ENCODE results near the gene AACS. TPM values are rescaled to one million over a fixed set of nuclear protein-coding genes. Genes with fewer than 3 reads are reported as not detected.
A peak's percentile ranks its signal among the peaks of the same experiment; 100 is the strongest.

The AACS gene
- polyA plus RNA-seq, 2 of the 4 experiments (the other 2 are of a cell fraction), result 18.6 to 20.4 TPM

DNA sequence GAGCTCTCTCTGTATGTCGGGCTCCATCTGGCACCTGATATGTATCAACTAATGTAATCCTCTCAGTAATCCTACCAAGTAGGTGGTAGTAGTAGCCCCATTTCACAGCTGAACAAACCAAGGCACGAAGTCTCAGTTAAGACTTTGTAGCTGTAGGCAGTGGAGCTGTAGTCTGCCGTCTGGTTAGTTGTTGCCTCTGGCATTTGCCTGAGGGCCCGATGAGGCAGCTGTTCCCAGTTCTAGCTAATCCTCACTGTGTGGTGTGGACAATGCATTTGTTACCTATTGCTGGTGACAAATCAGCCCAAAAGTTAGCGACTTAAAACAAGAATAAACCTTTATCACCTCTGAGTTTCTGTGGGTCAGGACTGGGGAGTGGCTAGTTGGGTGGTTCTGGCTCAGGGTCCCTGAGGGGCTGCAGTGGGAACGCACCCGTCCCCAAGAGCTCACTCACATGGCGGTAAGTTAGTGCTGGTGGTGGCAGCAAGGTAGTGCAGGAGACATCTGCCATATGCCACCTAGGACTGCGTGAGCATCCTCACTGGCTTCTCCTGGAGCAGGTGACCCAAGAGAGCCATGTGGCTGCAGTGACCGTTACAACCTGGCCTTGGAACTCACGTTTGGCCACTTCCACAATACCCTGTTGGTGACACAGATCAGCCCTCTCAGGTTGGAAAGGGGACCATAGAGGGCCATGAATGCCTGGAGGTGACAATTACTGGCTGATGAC lies 5.6 kb downstream of the AACS start:
- DNase-seq (ENCODE audit: low read depth in 1 of 2, low spot score in 1 of 2) (no peak), FAIRE-seq (no peak), ATAC-seq (peak in 1 of 2 experiments; percentile 36; a peak in 1 of 6 replicates)
- TF ChIP-seq FOSL2 (IDR thresholded peaks at IDR 0.05) (no peak), FOSL2 (CRISPR knock-in tag; IDR thresholded peaks at IDR 0.05) (no peak), TFCP2L1 (CRISPR knock-in tag; IDR thresholded peaks at IDR 0.05) (no peak), SMC3 (IDR thresholded peaks at IDR 0.05) (no peak), RFX5 (IDR thresholded peaks at IDR 0.05) (no peak), ZC3H11A (IDR thresholded peaks at IDR 0.05) (no peak), TP53 (CRISPR knock-in tag; IDR thresholded peaks at IDR 0.05) (no peak), HOXB13 (CRISPR knock-in tag; IDR thresholded peaks at IDR 0.05; ENCODE audit: low read depth) (no peak), JUN (IDR thresholded peaks at IDR 0.05) (no peak), JUNB (IDR thresholded peaks at IDR 0.05) (no peak), RAD21 (conservative IDR thresholded peaks at IDR 0.05 in 1 of 2, IDR thresholded peaks at IDR 0.05 in 1 of 2) (no peak), ESRRA (IDR thresholded peaks at IDR 0.05; ENCODE audit: borderline replicate concordance, low read length) (no peak), PHF8 (IDR thresholded peaks at IDR 0.05; ENCODE audit: borderline replicate concordance, low read depth) (no peak), KDM5A (IDR thresholded peaks at IDR 0.05) (no peak), FOSB (CRISPR knock-in tag; IDR thresholded peaks at IDR 0.05) (no peak), EHMT2 (IDR thresholded peaks at IDR 0.05; ENCODE audit: low read depth) (no peak), ZFP36 (IDR thresholded peaks at IDR 0.05; ENCODE audit: borderline replicate concordance, partially characterized antibody) (no peak)
- TF ChIP-seq, protein P1, sequence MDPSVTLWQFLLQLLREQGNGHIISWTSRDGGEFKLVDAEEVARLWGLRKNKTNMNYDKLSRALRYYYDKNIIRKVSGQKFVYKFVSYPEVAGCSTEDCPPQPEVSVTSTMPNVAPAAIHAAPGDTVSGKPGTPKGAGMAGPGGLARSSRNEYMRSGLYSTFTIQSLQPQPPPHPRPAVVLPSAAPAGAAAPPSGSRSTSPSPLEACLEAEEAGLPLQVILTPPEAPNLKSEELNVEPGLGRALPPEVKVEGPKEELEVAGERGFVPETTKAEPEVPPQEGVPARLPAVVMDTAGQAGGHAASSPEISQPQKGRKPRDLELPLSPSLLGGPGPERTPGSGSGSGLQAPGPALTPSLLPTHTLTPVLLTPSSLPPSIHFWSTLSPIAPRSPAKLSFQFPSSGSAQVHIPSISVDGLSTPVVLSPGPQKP (IDR thresholded peaks at IDR 0.05; ENCODE audit: low read depth, low read length), result no peak
- TF ChIP-seq, protein P2, sequence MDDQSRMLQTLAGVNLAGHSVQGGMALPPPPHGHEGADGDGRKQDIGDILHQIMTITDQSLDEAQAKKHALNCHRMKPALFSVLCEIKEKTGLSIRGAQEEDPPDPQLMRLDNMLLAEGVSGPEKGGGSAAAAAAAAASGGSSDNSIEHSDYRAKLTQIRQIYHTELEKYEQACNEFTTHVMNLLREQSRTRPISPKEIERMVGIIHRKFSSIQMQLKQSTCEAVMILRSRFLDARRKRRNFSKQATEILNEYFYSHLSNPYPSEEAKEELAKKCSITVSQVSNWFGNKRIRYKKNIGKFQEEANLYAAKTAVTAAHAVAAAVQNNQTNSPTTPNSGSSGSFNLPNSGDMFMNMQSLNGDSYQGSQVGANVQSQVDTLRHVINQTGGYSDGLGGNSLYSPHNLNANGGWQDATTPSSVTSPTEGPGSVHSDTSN (IDR thresholded peaks at IDR 0.05), result no peak
- TF ChIP-seq, protein P3, sequence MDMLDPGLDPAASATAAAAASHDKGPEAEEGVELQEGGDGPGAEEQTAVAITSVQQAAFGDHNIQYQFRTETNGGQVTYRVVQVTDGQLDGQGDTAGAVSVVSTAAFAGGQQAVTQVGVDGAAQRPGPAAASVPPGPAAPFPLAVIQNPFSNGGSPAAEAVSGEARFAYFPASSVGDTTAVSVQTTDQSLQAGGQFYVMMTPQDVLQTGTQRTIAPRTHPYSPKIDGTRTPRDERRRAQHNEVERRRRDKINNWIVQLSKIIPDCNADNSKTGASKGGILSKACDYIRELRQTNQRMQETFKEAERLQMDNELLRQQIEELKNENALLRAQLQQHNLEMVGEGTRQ (IDR thresholded peaks at IDR 0.05), result no peak
- TF ChIP-seq, protein P4, sequence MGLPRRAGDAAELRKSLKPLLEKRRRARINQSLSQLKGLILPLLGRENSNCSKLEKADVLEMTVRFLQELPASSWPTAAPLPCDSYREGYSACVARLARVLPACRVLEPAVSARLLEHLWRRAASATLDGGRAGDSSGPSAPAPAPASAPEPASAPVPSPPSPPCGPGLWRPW (IDR thresholded peaks at IDR 0.05), result no peak
- no peak overlapping the region for H3K4me3 ChIP-seq
- peaks cover 5% of the 10 kb centered on the region; the same call in 2 of the 3 replicates for H3K4me1 ChIP-seq
- H3K9me3 ChIP-seq, result no peaks in the 10 kb centered on the region
- WGBS (ENCODE audit: missing lambda C conversion rate), result 80% methylated on average over 11 of the region's 11 CpGs
- no peak overlapping the region for H3K27ac ChIP-seq
- CTCF ChIA-PET, result interaction anchor here (1.1 to 1.3 kb wide), 2 partner anchors 9 to 18 kb away, joined by 3 read pairs; no protein-coding TSS in a partner anchor
- POLR2A ChIA-PET, result no interaction called here
- H3K4me2 ChIP-seq, result no peak overlapping the region

DNA sequence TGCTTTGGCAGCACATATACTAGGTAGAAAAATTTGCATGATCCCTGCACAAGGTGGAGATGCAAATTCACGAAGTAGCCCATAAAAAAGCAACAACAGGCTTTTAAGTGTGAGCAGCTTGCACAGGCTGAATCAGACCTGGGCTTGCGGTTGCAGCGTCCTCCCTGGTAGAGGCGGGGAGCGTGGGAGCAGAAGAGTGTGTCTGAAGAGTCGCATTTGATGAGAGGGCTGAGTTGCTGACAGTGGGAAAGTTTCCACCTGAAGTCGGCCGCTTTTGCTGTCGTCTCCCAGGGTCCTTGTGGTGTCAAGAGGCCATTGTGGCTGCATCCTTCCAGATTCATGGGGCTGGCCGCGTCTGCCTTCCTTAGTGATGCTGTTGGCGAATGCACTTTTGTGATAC lies 6.2 kb downstream of the AACS start:
- ChIA-PET CTCF (no interaction called here), POLR2A (no interaction called here)
- Histone ChIP-seq H3K4me1 (no peaks in the 10 kb centered on the region; the same call in 2 of the 3 replicates), H3K27ac (no peak overlapping the region), H3K4me2 (no peak overlapping the region), H3K4me3 (no peak overlapping the region), H3K9me3 (no peaks in the 10 kb centered on the region)
- FAIRE-seq (no peak), ATAC-seq (no peak), DNase-seq (ENCODE audit: low read depth in 1 of 2, low spot score in 1 of 2) (no peak)
- WGBS (ENCODE audit: missing lambda C conversion rate), result 92% methylated on average over 12 of the region's 12 CpGs
- TF ChIP-seq ZNF302 (CRISPR knock-in tag; IDR thresholded peaks at IDR 0.05), result no peak
- TF ChIP-seq, protein P1 (IDR thresholded peaks at IDR 0.05; ENCODE audit: low read depth, low read length), result no peak

Measured in A549 (cell line).